ENCODE data around the gene CNTNAP2.
"Not testable (repeated sequence)": the region's sequence is repeated elsewhere in the genome, so short reads cannot be mapped to it uniquely, and the experiment has no call there.

Gene CNTNAP2

DNA sequence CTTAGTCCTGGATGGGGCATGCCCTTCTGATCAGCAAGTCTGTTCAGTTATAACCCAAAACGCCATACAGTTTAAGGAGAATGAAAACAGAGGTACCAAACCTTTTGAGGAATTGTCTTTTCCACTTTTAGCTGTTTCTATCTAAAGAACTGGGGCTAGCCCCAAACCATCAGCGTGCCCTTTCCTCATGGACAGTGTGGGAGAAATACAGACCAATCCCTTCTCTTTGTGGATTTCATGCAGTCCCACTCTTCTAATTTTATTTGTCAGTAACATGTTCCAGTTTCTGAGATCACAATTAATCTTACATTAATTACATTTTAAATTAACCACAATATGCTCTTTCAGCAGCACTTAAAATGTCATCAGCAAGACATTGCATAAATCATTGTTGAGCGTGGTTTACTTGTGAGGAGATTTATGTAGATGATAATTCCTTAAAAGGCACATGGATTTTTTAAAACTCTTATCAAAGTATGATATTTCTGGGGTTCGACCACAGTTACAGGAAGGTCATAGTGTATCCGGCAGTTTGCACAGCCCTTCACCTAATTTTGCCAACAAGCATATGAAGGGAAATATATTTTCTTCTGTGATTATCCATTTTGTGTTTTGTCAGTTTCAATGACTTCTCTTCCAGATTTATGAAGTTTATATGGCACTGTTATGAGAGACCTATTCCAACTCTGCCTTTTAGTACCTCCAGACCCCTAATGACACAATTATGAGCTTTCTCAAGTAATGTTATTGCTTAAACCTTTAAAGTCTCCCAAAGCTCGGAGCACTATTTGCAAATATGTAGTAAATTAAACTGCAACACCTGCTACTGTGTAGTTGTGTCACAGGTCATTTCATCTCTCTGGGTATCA, 1605.6 kb downstream of the CNTNAP2 start:
- DNase-seq, result no peak

DNA sequence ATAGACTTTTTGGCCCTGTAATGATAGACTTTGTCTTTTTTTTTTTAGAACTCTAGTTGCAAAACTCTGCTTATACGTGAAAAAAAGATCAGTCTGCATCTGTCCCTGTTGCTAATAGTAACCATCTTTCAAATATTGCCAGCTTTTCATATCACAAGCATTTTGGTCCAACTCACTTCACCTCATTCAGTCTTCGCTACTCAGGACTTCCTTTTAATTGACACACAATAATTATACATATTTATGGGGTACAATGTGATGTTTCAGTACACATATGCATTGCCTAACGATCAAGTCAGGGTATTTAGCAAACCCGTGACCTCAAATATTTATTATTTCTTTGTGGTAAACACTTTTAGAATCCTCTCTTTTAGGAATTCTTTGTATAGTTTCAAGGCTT, 1606.9 kb downstream of the CNTNAP2 start:
- no peak for DNase-seq

DNA sequence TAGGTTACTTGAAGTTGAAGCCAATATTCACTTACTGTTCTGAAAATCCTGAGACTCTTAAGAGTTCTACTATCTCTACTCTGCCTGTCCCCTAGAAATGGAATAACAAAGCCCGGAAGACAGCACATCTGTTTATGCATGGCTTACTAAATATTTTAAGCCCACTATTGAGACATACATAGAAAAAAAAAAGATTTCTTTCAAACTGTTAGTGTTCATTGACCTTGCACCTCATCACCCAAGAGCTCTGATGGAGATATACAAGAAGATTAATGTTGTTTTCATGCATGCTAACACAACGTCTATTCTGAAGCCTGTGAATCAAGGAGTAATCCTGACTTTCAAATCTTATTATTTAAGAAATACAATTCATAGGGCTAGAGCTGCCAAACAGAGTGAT, 1614.7 kb downstream of the CNTNAP2 start:
- DNase-seq, result no peak

DNA sequence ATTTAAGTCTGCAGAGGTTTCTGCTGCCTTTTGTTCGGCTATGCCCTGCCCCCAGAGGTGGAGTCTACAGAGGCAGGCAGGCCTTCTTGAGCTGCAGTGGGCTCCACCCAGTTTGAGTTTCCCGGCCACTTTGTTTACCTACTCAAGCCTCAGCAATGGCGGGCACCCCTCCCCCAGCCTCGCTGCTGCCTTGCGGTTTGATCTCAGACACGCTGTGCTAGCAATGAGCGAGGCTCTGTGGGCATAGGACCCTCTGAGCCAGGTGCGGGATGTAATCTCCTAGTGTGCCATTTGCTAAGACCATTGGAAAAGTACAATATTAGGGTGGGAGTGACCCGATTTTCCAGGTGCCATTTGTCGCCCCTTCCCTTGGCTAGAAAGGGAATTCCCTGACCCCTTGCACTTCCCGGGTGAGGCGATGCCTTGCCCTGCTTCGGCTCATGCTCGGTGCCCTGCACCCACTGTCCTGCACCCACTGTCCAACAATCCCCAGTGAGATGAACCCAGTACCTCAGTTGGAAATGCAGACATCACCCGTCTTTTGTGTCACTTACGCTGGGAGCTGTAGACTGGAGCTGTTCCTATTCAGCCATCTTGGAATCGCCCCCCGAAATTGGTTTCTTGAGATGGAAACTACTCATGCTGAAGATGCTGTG, 1621.1 kb downstream of the CNTNAP2 start:
- DNase-seq, result not testable (repeated sequence)

DNA sequence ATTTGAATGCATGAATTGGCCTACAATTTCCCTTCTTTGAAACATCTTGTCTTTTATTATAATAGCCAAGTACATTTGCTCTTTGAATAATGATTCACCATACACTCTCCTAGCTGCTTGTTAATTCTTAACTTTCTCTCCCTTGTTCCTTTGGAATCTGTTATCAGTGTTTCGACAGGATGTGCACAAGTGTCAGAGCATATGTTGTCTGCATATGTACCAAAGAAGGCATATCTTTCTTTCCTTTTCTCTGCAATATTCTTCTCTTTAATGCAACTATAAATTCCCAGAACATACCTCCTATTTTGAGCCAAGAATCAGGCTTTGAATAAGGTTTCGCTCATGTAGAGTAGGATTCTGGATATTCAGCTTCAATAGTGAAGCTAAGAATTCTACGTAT, 1625.7 kb downstream of the CNTNAP2 start:
- no peak for DNase-seq

DNA sequence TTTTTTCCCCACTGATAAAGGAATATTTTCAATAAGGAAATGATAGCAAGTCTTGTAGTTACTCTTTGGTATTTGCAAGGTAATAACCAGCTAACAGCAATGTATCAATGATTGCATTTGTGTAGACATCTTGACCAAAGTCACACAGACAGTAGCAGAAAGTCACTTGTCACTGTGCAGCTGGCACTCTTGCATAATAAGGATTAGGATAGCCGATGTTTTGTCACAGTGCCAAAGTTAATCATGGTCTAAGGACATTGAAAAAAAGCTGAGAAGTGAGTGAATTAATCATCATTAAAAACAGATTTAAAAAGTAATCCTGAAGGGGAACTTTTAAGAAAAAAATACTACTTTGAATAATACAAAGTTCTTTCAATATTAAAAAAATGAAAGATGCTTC, 1639.7 kb downstream of the CNTNAP2 start:
- DNase-seq, result peak; percentile 4

DNA sequence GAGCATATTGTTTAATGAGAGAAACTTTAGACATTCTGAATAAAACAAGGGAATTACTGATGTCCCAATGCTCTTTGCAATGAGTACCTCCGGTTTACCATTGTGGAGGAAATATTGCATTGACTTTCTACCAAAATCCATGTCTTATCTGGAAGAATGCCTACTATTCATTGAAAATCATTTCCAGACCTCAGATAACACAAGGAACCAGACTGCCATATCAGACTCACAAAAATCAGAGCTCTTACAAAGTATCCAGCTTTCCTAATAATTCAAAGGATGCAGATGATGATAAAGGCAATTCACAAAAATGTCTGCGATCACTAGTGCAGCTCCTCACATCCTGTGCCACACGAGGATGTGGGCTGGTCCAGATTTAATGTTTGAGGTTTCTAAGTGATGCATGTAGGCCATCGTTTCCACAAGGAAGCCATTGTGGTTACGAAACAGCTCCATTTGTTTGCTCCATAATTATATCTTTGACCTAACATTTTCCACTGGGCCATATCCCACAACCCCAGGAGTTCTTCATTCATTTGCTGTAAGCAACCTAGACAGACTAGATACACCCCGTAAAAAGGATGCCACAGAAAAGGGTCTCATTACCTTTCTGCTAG, 1642.8 kb downstream of the CNTNAP2 start:
- no peak for DNase-seq

DNA sequence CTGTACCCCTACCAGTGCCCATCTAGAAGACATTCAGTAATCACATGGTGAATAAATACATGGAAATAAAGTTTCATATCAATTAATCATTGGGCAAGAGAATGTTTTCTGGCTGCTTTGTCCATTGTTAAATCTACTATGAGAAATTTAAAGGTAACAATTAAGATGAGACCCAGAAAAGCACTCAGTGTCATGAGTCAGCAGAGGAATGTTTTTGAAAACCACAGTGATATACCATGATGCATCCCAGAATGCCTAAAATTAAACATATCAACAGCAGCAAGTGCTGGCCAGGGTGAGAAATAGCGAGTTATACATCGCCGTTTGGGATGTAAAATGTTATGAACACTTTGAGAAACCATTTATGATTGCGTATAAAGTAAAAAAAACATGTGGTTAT, 1648.7 kb downstream of the CNTNAP2 start:
- no peak for DNase-seq

DNA sequence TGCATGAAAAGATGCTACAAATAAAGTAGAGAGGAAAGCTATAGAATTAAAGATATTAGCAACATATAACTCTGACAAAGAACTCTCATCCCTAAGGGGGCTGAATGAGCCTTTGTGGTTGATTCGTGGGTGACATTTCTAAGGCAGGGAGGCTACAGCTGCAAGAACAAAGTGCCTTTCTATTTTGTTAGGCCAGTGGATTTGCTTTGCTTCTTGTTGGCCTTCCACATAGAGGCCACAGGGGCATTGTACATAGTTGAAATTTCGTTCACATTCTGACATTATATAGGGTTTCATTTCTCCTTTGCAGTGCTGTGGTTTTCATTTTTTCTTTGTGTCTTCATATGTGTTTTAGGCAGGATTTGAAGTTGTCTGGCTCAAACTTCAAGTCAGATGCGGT, 1654.7 kb downstream of the CNTNAP2 start:
- no peak for DNase-seq

DNA sequence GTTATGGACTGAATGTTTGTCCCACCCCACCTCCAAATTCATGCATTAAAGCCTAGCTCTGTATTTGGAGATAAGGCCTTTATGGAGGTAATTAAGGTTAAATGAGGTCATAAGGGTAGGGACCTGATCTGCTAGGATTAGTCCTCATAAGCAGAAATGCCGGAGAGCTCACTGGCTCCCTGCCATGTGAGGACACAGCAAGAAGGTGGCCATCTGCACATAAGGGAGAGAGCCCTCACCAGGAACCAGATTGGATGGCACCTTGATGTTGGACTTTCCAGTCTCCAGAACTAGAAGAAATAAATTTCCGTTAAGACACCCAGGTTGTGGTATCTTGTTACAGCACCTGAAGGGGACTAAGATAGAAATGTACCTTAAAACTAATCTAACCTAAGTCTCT, 1657.9 kb downstream of the CNTNAP2 start:
- DNase-seq, result no peak

DNA sequence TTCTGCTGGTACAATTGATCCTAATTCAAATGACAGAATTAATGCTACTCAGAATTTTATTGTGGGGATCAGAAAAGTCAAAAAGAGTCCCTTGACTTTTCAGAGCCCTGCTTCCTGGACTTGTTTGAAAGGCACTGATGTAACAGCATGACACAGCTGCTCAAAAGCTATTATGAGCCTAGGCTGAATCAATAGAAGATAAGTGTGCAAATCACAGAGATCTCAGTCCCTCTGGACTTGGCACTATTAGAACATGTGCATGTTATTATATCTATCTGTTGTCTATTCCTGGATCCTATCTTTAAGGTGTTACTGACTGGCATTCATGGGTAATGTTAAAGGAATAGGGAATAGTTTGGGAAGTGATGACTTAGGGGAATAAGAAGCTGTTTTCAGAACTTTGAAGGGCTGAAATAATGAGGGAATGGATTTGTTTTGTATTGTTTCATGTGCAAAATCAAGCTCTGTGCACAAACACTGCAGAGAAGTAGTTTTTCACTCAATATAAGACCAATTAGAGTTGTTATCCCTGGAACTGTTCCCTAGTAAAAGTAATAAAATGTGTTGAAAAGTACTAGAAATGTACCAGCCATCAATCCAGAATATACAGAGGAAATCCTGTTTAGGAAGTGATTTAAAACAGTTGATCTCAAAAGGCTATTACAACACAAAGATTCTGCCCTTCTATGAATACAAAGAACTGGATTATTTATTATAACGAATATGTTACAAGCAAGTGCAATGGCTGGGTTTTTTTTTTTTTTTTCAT, 1659.1 kb downstream of the CNTNAP2 start:
- DNase-seq, result peak; percentile 27

DNA sequence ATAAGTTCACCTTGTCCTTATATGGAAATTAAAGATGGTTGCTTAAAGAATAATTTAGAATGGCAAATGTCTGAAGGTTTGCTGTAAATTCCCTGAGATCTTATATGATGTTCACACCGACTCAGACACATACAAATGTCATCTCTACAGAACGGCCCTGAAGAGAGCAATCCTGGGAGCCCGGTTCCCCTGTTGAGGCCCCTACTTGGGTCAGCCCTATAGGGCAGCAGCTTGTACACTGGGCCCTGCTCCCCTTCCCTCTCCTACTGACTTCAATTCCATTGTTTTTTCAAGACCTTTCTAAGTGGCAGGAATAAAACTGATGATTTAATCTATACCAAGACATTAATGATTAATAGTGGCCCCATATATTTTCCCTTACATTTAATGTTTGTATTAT, 1660.7 kb downstream of the CNTNAP2 start:
- no peak for DNase-seq

DNA sequence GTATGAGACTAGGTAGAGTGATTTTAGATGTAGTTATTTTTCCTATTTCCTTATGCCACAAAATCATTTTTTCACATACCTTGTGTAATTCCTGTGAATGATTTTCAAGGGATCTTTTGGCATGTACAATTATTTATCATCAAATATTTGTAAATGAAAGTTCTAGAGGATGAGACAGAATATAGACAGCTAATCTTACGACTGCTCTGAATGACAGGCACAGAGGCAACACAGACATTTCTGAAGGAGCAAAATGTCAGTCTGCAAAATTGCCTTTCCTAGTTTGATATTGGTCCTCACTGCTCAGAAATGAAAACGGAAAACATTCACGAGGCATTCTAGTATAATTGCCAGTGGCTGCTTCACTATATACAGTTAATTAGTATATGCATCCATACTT, 1663.3 kb downstream of the CNTNAP2 start:
- no peak for DNase-seq

DNA sequence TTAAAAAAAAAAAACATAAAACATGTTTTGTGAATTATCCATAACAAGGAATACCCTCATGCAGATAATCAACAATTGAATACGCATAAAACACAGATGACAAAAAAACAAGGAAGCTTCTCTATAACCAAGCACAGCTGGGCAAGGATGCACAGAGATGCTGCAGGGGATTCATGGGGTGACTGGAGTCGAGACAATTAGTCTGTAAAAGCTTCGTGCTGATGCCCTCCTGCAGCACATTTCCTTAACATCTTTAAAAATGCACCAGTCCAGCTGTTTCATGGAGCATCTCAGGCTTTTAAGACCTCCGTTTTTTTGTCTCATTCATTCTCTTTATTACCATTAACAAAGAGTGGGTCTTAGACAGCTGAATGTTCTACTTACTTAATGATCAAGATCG, 1680.0 kb downstream of the CNTNAP2 start:
- no peak for DNase-seq

DNA sequence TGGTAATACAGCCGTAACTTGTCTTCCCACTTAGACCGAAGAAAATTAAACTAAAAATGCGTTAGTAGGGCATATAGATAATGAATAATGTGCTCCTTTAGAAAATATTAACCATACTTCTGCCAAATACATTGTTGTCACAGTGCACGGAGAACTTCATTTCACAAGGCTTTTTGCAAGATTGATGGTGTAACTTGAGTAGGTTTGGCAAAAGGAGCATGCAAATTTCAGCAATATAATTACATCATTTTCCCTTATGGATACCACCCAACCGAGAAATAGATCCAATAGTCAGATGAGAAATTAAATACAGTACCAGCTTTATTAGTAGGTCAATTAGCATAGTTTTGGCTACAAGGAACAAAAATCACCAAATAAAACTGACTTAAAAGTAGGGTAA, 1681.4 kb downstream of the CNTNAP2 start:
- no peak for DNase-seq

DNA sequence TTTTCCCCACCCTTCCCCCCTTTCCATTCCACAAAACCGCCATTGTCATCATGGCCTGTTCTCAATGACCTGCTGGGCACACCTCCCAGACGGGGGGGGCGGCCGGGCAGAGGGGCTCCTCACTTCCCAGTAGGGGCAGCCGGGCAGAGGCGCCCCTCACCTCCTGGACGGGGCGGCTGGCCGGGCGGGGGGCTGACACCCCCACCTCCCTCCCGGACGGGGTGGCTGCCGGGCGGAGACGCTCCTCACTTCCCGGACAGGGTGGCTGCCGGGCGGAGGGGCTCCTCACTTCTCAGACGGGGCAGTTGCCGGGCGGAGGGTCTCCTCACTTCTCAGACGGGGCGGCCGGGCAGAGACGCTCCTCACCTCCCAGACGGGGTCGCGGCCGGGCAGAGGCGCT, 1685.2 kb downstream of the CNTNAP2 start:
- DNase-seq, result not testable (repeated sequence)

DNA sequence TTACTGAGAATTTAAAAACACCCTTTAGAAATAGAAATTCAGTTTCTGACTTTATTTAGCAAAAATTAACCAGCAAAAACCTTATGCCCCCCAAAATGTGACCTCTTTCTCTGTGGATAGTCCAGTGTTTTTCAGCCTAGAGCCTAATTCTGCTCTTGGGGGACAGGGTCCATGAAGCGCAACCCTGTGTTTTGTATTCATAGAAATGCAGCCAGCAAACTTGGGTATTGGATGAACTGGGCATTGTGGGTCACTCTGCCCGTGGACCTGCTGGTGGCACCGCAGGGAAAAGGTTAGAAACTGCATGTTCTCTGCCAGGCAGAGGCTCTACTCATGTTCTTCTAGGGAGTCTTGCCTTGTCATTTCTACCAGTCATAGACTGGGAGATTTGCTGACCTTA, 1686.5 kb downstream of the CNTNAP2 start:
- DNase-seq, result no peak

DNA sequence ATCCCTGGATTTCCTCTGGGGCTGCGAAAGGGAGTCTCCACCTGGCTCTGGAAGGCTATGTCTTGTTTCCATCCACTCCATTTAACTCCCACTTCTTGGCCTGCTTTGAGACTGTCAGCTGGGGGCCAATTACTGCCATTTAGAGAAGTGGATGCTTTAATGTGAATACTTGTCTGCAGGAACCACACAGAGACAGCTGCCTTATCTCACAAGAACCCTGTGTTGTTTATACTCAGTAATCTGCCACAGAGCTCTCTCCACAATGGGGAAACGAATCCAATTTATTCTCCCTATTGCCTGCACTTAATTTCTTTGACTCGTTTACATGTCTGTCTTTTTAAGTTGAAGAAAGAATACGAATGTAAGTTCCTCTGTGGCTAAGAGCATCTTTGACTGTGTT, 1687.0 kb downstream of the CNTNAP2 start:
- DNase-seq, result no peak

DNA sequence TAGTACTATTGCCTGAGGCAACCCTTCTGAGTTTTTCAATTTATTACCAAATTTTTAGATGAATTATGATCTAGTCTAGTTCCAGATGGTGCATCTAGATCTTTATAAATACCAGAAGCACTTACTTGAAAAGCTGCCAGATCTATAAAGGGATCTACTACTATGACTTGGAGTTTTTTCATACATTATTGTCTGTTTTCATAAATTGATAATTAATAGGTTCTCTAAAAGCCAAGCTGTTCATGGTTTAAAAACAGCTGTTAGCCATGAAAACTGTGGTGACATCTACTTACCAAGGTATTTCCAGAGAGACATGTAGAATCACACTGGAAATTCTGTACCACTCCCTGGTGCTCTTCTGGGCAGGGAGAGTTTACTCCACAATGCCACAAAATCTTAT, 1687.4 kb downstream of the CNTNAP2 start:
- DNase-seq, result no peak

DNA sequence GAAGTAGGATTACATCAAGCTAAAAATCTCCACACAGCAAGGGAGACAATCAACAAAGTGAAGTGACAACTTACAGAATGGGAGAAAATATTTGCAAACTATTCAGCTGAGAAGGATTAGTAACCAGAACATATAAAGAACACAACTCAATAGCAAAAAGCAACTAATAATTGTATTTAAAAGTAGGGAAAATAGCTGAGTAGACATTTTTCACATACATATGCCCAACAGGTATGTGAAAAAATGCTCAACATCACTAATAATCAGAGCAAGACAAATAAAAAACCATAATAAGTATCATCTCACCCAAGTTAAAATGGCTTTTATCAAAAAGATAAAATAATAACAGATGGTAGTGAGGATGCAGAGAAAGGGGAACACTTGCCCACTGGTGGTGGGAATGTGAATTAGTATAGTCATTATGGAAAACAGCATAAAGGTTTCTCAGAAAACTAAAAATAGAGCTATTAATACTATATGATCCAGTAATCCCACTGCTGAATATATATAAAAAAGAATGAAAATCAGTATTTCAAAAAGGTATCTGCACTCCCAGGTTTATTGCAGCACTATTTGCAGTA, 1689.5 kb downstream of the CNTNAP2 start:
- DNase-seq, result no peak

DNA sequence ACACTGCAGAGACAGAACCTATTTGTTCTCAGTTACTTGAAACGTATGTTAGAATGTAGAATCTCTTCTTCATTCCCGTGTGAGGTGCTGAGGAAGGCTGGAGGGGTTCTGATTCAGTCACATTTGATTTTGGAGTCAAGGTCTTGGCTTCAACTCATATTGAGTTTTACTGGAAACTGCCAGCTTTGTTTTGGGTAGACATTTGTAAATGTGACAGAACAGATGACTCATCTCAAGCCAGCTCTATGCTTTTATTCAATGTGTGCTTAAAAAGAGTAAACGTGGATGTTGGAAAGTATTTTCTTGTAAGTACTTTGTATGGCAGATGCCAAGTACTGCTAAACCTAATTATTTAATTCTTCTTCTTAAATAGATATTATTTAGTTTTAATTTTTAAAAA, 1693.2 kb downstream of the CNTNAP2 start:
- no peak for DNase-seq

DNA sequence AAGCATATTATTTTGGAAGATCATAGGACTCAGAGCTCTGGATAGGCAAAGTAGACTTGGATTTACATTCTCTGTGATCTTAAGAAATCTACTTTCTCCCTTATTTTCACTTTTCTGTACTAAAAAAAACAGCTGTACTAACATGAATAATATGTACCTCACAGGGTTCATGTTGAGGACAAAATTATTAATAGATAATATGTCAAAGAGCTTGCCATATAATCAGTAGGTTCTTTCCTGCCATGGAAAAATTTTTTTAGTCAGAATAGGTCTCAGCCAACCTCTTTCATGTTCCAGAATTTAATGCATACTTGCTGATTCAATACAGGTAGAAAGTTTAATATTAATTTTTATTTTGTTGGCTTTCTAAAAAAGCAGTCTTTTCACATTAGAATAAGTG, 1693.7 kb downstream of the CNTNAP2 start:
- no peak for DNase-seq

DNA sequence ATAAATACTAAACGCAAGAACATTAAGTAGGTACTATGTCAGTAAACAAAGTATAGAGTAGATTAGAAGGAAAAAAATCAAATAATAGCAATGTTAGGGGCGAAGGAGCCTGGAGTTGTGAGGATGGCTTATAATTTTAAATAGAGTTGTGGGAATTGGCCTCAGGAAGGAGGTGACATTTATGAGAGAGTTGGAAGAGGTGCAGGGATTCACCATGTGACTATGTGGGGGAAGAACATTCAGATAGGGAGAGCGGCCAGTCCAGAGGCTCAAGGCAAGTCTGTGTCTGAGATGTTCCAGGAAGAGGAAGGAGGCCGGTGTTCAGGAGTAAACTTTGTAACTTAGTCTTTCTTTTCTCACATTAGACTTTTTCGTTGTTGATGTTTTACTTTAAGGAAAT, 1695.3 kb downstream of the CNTNAP2 start:
- DNase-seq, result no peak

Measured in NCI-H510A treated with DMSO at 0.1 percent for 48 hours (cell line).